ENCODE data around the gene FAM13A.

The FAM13A gene

DNA sequence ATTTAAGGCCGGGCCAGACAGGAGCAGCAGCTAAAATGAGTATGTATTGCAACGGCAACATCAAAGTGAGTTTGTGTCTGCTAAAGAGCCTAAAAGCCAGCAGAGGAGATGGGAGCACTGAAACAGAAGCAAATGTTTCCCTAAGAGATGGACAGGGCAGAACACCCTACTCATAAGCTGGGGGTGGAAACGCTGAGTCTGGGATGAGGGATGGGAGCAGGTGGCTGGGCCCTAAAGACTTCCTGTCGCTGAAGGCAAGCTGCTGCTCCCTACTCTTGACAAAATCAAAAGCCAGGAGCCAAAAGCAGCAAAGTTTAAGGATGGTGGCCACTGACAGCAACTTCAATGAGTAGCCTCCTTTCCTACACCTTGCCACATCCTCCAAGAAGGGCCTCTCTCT is 318.8 kb downstream of the FAM13A start:
- no peak for DNase-seq

DNA sequence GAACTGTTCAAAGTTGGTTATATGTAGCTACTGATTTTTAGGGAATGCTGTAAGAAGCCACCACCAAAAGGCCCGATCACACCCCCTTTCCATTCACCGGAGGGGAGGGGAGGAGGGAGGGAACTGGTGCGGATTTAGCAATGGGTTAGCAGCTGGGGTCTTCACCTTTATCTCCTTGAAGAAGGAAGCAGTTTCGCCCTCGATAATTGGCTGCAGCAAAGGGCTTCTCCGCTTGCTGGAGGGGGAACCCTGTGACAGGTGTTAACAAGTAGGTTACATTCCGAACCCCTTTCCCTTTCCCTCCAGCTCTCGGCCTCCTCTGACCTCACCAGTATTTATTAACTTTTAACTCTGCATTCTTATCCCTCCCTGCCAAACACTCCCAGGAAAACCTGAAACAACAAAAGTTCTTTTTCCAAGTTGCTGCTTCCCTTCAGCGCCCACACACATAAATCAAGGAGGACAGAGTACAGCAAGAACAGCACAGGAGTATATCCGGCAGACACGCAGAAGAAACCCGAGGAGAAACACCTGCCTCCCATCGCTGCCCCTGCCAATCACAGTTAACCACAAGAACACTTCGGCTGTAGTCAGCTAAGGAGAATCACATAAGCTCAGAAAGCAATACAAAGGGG is 319.6 kb downstream of the FAM13A start:
- no peak for DNase-seq

DNA sequence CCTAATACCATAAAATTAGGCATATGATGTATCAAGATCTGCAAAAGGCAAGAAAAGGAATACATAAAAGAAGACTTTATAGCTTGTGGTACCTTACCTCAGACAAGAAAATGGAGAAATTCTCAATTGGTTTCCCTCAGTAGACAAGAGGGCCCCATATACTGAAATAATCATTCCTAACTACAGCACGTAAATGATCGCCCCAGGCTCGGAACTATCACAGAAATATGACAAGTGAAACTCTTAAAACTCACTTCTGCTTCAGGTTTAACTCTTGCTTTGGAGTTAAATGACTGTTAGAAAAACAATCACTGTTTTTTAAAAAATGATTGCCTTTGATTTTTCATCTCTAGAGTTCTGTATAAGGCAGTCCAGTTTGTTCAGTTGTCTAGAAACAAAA is 320.7 kb downstream of the FAM13A start:
- no peak for DNase-seq

DNA sequence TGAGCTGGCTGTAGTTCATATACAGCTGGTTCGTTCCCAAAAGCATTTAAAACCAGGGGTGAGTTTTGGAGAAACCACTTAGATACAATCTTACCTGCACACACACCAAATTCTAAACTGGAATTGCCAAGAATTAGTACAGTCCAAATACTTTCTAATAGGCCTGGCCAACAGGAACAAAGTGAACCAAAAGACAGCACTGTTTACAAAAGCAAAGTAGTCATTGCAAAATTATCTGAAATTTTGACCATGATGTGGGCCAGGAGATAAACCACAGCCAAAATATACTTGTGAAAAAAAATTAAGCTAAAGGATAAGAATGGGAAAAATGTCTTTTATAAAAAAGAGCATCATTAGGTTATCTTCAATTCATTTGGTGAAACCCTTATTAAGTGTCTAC is 321.4 kb downstream of the FAM13A start:
- DNase-seq, result no peak

DNA sequence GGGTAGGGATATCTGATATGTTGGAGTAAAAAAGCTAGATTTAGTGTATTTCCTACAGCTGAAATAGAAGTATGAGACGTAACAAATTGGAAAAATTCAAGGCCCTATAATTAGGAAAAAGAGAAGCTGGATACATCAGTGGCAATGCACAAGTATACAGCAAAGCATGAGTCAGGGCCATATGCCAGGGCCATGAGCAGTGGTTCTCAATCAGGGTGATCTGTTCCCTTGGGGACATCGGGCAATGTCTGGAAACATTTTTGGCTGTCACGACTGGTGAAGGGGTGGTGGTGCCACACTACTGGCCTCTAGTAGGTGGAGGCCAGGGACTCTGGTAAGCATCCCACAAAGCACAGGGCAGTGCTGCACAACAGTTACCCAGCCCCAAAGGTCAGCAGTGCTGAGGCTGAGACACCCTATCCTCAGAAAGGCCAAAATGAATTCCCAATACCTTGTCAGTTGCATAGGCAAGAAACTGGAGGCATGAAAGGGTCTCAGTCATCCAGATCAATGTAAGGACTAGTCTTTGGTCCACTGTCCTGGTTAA is 322.5 kb downstream of the FAM13A start:
- no peak for DNase-seq

DNA sequence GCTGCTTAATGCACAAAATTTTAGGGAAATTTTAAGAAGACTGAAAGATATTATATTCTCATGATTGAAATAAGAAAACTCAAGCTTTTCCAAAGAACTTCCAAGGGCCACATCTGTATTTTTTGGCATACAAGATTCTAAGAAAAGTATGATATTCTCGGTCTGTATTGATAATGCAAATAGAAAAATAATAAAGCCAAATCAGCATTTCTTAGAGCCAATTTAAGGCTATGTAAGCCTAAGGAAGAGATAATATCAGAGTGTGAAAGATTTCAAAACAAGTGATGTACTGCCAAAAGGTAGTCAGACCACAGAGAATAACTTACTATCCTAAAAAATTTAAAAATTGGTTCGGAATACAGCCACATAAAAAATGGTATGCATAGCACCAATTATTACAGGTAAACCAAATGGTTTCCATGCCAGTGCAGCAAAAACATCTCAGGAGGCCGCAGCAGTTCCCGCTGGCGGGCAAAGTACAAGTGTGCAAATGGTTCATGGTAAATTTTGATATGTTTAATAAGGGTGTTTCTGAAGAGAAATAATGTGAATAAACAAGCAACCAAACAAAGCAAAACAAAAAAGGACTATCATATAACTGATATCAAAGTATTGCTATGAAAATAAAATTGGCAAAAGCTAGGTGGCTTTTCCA is 324.1 kb downstream of the FAM13A start:
- DNase-seq, result no peak

DNA sequence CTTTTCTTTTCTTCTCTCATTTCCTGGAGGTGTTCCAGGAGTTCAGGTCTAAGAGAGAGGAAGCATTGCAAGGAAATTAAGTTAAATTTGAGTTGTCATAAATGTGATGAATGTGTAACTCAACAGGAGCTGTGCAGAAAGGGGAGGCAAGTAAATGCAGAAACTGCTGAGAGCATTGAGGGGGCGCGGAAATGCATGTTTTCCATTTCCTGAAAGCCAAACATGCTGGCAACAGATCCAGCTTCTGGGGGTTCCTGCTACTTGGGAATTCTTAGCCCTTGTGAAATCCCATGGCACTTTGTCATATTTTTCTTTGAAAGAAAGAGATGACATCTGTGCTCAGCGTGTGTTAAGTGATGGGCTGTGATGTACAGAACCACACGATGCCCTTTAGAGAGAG is 325.6 kb downstream of the FAM13A start:
- no peak for DNase-seq

DNA sequence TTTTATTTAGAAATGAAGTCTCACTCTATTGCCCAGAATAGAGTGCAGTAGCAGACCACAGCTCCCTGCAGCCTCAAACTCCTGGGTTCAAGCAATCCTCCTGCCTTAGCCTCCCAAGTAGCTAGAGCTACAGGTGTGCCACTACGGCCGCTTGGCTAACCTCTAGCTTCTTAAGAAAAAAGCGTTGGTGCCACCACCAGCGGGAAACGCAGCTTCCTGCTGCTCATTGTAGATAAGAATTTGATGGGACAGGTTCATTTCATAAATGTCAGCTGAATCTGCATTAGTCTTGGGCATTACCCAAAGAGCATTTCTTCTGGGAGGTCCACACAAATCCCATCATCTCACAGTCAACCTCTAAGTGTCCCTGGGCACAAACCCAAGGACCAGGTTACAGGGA is 326.2 kb downstream of the FAM13A start:
- no peak for DNase-seq

DNA sequence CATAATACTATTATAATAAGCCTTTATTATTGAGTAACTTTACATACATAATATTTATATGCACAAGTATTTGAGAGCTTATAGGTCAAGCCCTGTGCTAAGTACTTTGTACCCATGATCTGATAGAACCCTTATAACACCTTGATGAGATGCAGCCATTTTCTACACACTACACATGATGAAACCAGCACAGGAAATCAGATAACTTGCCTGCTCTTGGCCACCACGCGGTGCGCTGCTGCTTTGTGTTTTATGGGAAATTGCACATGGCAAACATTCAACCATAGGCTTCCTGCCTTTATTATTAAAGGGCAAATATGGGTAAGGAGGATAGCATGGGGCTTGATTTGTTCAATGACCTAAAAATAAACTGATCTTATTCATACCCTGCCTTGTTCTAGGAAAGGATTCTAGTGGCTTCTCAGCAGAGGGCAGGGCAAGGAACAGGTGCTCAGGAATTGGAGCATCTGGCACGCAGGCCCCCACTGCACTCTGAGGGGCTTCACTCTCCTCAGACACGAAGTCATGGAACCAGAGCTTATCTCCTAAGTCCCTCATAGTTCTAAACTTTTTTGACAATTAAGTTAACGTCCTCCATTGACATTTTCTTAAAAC is 327.7 kb downstream of the FAM13A start:
- no peak for DNase-seq

DNA sequence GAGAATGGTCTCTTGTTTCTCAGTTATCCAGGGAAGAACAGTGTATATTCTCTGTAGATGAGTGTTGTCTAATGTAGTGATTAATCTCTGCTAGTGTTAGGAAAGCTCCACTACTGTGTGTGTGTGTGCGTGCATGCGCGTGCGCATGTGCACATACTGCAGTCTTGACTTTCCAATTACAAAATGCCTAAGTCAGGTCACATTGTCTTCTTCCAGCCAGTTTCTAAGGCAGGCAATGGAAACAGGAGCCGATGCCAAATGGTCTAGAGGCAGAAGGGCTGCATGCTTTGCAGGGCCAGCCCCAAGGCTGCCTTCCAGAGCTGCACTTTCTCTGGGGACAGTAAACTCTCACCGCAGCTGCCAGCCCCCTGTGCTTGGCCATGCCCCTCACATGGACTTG is 328.8 kb downstream of the FAM13A start:
- no peak for DNase-seq

DNA sequence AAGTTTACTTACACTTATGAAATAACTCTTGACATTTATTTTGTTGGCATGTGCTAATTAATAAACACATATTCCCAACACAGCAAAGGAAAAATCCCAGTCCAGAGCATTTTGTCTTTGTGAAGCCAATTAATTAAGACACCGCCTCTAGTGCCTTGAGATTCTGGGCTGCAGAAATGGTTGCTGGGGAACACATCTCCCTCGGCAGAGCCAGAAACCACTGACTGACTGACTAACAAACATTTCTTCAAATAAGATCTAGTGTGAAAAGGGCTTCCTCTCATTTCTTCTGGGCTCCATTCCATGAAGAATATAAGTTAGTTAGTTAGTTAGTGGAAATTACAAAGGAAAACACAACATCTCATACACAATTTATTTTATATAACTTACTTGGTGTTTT is 331.0 kb downstream of the FAM13A start:
- no peak for DNase-seq

DNA sequence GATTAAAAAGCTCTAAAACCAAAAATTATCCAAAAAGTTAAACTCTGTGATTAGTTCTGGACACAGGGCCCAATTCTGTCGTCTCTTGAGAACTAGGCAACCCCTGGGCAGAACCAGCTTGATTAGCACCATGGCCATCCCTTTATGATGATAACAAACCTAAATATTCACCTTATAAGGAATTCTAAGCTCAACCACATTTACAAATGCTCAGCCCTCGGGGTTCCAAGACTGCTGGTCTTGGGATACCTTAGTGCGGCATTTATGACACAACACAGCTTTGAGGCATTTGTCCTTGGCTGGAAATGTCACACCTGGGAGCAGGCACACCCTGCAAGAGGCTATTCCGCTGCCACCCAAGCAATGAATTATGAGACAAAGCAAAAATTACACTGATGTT is 331.8 kb downstream of the FAM13A start:
- no peak for DNase-seq

DNA sequence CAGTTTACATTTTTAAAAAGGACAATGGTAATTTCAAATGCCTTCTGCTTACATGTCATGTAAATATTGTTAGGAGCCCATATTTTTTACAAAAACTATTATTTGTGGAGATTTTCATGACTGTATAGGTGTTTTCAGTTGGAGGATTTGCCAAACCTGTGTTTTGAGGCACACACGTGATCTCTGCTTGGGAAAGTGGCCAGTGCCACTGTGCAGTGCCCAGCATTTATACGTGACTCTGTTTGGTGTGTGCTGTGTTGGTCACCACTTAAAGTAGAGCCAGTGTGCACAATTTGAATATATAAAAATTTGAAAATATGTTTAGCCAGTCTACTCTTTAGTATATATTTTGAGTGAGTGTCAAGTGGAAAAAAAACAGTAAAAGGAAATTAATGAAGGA is 332.6 kb downstream of the FAM13A start:
- no peak for DNase-seq

DNA sequence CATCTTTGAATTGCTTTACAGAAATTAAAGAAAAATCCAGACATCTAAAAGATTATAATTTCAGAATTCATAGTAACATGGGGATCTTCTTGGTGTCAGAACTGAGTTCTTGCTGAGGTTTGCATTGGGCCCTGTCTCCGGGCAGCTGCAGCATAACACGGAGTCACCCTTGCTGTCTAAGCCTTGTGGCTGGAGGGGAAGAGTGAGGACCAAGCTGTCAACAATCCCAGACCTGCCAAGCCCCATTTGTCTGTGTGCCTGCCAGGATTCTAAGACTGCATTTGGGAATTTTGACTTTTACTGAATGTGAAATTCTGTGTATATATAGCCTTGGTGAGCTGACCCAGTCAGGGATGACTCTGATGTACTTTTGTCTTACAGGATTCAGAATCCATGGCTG is 334.2 kb downstream of the FAM13A start:
- DNase-seq, result no peak

DNA sequence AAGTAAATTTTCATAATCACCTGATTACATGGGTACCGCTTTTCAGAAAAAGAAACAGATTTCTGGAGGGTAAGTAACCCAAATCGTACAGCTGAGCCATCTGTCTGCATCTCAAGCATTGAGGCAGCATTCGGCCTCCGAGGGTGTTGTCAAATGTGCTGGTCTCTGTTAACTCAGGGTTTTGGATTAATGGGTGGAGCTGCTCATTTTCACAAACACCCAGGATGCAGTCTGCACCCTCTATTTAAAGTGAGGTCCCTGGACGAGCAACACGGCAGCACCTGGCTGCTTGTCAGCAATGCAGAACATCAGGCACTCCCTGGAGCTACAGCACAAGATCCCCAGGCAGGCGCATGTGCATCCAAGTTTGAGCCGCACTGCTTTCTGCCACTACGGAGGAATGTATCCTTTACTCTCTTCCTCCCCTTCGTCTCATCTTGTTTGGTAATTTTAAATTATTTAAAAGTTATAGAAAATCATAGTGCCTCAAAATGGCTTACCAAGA is 334.7 kb downstream of the FAM13A start:
- DNase-seq, result no peak

DNA sequence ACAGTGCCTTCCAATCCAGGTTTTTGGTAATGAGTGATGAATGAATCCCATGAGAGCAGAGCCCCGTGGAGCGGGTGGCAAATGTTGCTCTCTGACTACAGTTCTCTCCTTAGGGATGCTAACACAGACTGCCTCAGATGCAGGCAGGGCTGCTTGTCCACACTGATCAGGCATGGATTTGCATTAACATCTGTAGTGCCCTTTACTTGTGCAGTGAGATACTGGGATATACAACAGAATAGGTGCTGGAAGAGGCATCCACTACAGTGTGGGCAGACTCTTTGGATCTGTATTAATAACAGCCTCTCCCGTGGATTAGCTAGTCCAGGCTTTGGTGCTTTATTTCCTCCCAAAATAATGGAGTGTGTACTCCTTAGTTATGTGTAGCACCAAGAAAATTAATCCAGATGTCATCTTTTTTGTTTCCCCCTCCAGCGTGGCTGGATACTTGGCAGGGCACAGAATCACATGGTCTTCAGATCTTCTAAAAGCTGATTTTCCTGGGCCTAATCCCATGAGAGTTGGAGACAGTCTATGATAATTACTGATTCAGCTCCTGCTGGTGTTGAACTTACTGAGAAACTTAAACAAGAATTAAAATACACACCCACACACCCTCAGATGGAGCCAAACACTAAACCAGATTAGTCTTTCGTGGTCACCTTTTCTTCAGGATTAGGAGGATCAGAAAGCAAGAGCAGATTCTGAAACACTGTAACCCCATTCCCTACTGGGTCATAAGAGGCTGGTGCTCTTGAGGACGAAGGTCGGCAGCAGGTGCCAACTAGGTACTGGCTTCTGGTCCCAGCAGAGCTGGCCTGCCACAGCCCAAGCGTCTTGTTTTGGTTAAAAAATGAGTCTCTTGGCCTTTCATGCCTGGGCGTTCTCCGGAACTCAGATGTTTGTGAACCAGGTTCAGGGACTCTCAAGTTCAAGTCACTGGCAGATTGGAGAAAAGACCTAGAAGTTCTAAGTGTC is 336.2 kb downstream of the FAM13A start:
- DNase-seq, result no peak

DNA sequence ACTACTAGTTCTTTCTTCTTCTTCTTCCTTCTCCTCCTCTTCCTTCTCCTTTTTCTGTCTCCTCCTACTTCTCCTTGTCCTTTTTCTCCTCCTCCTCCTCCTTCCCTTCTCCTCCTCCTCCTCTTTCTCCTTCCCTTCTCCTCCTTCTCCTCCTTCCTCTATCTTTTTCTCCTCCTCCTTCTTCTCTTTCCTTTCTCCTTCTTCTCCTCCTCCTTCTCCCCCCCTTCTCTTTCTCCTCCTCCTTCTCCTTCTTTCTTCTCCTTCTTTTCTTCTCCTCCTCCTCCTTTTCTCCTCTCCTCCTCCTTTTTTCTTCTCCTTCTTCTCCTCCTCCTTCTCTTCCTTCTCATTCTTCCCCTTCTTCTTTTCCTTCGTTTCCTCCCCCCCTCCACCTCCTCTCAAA is 337.6 kb downstream of the FAM13A start:
- DNase-seq, result no peak

DNA sequence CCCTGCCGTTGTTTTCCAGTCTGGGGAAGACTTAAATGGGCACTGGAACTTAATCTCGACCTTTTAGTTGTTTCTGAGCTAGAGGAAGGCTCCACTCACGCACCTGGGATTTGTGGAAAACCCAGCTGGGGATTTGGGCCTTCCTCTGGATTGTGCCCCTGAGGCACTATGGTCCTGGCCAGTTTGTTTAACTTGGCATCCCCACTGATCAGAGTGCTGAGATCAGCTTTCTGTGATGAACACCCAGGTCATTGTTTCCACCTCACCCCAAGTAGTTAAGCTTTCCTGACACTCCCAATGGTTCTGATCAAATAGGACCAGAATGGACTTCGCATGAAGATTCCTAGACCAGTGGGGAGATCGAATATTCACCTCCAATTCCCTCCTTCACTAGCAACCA is 338.9 kb downstream of the FAM13A start:
- no peak for DNase-seq

DNA sequence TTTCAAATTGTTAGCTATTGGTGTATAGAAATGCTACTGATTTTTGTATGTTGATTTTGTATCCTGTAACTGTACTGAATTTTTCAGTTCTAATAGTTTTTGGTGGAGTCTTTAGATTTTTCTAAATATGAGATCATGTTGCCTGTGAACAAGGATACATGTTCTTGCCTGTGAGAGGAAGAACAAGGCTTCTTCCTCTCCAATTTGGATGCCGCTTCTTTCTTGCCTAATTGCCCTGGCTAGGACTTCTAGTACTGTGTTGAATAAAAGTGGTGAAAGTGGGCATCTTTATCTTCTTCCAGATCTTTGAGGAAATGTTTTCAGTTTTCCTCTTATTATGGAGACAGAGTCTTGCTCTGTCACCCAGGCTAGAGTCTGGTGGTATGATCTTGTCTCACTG is 343.2 kb downstream of the FAM13A start:
- DNase-seq, result no peak

DNA sequence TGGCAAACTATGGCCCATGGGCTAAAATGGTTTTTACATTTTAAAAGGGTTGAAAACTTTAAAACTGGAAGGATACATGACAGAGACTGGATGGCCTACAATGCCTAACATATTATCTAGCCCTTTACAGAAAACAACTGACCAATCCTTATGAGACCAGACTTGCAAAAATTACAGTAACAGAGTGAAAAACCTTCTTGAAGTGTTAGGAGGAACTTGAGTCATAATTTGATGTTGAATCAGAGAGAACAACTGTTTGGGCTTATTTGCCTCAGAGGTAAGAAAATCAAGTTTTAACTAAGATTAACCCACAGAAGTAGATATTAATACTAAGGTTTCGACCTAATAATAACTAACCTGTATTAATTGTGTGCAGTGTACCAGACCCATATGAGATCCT is 347.0 kb downstream of the FAM13A start:
- DNase-seq, result no peak

DNA sequence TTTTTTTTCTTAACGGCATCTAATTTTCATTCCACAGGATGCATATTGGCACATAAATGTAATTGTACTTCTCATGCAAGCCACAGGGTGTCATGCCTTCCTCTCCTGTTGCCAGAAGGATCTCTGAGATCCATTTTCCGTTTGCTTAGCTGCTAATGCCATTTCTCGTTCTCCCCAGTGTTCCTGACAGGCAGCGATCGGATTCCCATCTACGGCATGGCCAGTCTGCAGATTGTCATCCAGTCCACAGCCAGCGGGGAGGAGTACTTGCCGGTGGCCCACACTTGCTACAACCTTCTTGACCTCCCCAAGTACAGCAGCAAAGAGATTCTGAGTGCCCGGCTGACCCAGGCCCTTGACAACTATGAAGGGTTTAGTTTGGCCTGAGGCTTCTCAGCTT is 350.4 kb downstream of the FAM13A start:
- no peak for DNase-seq

DNA sequence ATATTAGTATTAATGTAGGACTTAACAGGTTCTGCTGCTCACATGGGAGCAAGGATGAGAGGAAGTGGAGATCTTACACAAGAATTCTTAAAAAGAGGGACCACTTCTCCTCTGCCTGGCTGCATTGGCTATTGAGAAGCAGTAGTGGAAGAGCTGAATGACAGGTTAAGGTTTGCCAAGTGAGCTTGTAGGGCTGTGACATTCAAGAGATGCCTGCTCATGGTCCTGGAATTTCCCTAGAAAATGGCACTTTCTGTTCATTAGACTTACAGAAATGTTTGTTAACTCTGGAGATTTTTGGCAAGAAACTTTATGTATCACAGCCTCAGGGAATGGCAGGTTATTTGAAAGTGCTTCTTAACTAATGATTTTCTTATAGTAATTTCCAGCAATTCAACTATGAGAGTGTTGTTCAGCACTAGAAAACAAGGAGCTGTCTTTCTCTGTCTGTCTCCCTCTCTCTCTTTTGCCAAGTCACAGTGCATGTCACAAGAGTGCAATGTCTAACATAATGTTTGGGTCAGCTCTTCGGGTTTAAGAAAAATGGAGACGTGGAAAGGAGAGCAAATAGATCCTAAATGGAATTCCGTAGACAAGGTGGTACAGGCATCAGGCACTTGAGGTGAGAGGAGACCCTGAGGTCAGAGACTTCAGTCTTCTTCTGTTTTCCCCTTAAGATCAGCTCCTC is 351.0 kb downstream of the FAM13A start:
- no peak for DNase-seq

Data from CD4-positive, alpha-beta T cell treated with Interleukin-15 for 1 hour (primary cell).